Measurements from ENCODE around the gene WDR27. TPM values are rescaled to one million over a fixed set of nuclear protein-coding genes. Genes with fewer than 3 reads are reported as not detected.

Gene WDR27
- polyA plus RNA-seq, 1 donor from 2014 or later, result 35.8 TPM

DNA sequence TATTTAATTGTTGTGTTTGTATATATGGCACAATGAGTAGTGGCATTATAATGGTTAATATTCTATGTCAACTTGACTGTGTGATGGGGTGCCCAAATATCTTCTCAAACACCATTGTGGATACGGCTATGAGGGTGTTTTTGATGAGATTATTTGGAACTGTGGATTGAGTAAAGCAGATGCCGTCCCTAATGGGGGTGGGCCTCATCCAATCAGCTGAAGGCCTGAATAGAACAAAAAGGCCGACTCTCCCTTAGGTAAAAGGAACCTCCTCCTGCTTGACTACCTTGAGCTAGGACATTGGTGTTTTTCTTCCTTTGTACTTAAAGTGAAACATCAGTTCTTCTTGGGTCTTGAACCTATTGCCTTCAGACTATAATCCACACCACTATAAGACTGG is 207.8 kb downstream of the WDR27 start:
- no peaks in the 10 kb centered on the region for H3K79me2 ChIP-seq (replicated peaks; ENCODE audit: insufficient read depth, low read length)
- H3K27me3 ChIP-seq (ENCODE audit: insufficient read depth, low read depth, low read length), result no peaks in the 10 kb centered on the region
- no peak overlapping the region for H3K27ac ChIP-seq (ENCODE audit: low read length)
- no peaks in the 10 kb centered on the region for H3K9me2 ChIP-seq (ENCODE audit: insufficient read depth, low read length)
- no peaks in the 10 kb centered on the region for H4K20me1 ChIP-seq (ENCODE audit: insufficient read depth)
- no peaks in the 10 kb centered on the region for H3F3A ChIP-seq (ENCODE audit: insufficient read depth, low read length, poor library complexity, severe bottlenecking)
- H3K9me3 ChIP-seq (ENCODE audit: low read length), result no peaks in the 10 kb centered on the region
- H3K4me2 ChIP-seq (ENCODE audit: low read length), result no peak overlapping the region
- H3K36me3 ChIP-seq (ENCODE audit: insufficient read depth, low read length), result no peaks in the 10 kb centered on the region
- H3K4me3 ChIP-seq (ENCODE audit: low read length), result no peak overlapping the region
- no peak overlapping the region for H3K9ac ChIP-seq (ENCODE audit: low read length)
- TF ChIP-seq RAD21 (conservative IDR thresholded peaks at IDR 0.05), result no peak
- TF ChIP-seq MXI1 (conservative IDR thresholded peaks at IDR 0.05; ENCODE audit: poor library complexity, severe bottlenecking), result no peak
- no peak for TF ChIP-seq EP300 (conservative IDR thresholded peaks at IDR 0.05; ENCODE audit: poor library complexity, severe bottlenecking)
- TF ChIP-seq TAF1 (IDR thresholded peaks at IDR 0.05; ENCODE audit: low read depth), result no peak
- no peak for TF ChIP-seq SMC3 (conservative IDR thresholded peaks at IDR 0.05; ENCODE audit: poor library complexity)
- TF ChIP-seq, protein P1, sequence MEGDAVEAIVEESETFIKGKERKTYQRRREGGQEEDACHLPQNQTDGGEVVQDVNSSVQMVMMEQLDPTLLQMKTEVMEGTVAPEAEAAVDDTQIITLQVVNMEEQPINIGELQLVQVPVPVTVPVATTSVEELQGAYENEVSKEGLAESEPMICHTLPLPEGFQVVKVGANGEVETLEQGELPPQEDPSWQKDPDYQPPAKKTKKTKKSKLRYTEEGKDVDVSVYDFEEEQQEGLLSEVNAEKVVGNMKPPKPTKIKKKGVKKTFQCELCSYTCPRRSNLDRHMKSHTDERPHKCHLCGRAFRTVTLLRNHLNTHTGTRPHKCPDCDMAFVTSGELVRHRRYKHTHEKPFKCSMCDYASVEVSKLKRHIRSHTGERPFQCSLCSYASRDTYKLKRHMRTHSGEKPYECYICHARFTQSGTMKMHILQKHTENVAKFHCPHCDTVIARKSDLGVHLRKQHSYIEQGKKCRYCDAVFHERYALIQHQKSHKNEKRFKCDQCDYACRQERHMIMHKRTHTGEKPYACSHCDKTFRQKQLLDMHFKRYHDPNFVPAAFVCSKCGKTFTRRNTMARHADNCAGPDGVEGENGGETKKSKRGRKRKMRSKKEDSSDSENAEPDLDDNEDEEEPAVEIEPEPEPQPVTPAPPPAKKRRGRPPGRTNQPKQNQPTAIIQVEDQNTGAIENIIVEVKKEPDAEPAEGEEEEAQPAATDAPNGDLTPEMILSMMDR (IDR thresholded peaks at IDR 0.05; ENCODE audit: poor library complexity, severe bottlenecking), result no peak
- TF ChIP-seq EZH2 (IDR thresholded peaks at IDR 0.05; ENCODE audit: borderline replicate concordance, insufficient read depth, low read length, poor library complexity, severe bottlenecking), result no peak
- no peak for TF ChIP-seq POLR2AphosphoS5 (IDR thresholded peaks at IDR 0.05)
- H2AFZ ChIP-seq (ENCODE audit: low read depth, low read length), result no peak overlapping the region

DNA sequence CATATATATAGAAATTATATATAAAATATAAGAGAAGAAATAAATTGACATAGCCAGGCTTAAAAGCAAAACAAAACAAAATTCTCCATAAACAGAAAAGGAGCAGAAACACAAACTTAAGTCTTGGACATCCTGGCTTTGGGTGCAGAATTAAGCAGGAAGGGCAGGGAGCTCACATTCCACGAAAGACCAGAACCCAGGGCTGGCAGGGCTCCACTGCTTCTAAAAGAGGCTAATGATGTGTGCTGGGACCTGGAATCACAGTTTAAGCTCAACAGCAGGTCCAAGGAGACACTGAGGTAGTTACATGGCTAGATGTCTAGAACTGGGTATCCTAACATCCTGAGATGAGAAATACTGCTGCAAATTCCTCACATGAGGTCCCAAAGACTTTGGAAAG is 210.3 kb downstream of the WDR27 start:
- no peak overlapping the region for H3K27ac ChIP-seq (ENCODE audit: low read length)
- H4K20me1 ChIP-seq (ENCODE audit: insufficient read depth), result no peaks in the 10 kb centered on the region
- no peaks in the 10 kb centered on the region for H3K9me3 ChIP-seq (ENCODE audit: low read length)
- no peak overlapping the region for H3K9ac ChIP-seq (ENCODE audit: low read length)
- no peaks in the 10 kb centered on the region for H3K36me3 ChIP-seq (ENCODE audit: insufficient read depth, low read length)
- no peaks in the 10 kb centered on the region for H3K79me2 ChIP-seq (replicated peaks; ENCODE audit: insufficient read depth, low read length)
- H2AFZ ChIP-seq (ENCODE audit: low read depth, low read length), result no peak overlapping the region
- no peaks in the 10 kb centered on the region for H3K27me3 ChIP-seq (ENCODE audit: insufficient read depth, low read depth, low read length)
- no peaks in the 10 kb centered on the region for H3F3A ChIP-seq (ENCODE audit: insufficient read depth, low read length, poor library complexity, severe bottlenecking)
- H3K4me3 ChIP-seq (ENCODE audit: low read length), result no peak overlapping the region
- H3K9me2 ChIP-seq (ENCODE audit: insufficient read depth, low read length), result no peaks in the 10 kb centered on the region
- TF ChIP-seq EP300 (conservative IDR thresholded peaks at IDR 0.05; ENCODE audit: poor library complexity, severe bottlenecking) (no peak), POLR2AphosphoS5 (IDR thresholded peaks at IDR 0.05) (no peak), MXI1 (conservative IDR thresholded peaks at IDR 0.05; ENCODE audit: poor library complexity, severe bottlenecking) (no peak), SMC3 (conservative IDR thresholded peaks at IDR 0.05; ENCODE audit: poor library complexity) (no peak), RAD21 (conservative IDR thresholded peaks at IDR 0.05) (no peak), EZH2 (IDR thresholded peaks at IDR 0.05; ENCODE audit: borderline replicate concordance, insufficient read depth, low read length, poor library complexity, severe bottlenecking) (no peak), TAF1 (IDR thresholded peaks at IDR 0.05; ENCODE audit: low read depth) (no peak)
- TF ChIP-seq, protein P2, sequence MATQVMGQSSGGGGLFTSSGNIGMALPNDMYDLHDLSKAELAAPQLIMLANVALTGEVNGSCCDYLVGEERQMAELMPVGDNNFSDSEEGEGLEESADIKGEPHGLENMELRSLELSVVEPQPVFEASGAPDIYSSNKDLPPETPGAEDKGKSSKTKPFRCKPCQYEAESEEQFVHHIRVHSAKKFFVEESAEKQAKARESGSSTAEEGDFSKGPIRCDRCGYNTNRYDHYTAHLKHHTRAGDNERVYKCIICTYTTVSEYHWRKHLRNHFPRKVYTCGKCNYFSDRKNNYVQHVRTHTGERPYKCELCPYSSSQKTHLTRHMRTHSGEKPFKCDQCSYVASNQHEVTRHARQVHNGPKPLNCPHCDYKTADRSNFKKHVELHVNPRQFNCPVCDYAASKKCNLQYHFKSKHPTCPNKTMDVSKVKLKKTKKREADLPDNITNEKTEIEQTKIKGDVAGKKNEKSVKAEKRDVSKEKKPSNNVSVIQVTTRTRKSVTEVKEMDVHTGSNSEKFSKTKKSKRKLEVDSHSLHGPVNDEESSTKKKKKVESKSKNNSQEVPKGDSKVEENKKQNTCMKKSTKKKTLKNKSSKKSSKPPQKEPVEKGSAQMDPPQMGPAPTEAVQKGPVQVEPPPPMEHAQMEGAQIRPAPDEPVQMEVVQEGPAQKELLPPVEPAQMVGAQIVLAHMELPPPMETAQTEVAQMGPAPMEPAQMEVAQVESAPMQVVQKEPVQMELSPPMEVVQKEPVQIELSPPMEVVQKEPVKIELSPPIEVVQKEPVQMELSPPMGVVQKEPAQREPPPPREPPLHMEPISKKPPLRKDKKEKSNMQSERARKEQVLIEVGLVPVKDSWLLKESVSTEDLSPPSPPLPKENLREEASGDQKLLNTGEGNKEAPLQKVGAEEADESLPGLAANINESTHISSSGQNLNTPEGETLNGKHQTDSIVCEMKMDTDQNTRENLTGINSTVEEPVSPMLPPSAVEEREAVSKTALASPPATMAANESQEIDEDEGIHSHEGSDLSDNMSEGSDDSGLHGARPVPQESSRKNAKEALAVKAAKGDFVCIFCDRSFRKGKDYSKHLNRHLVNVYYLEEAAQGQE (IDR thresholded peaks at IDR 0.05; ENCODE audit: borderline replicate concordance), result no peak
- TF ChIP-seq, protein P1 (IDR thresholded peaks at IDR 0.05; ENCODE audit: poor library complexity, severe bottlenecking), result no peak
- no peak overlapping the region for H3K4me2 ChIP-seq (ENCODE audit: low read length)

All from neural cell (in vitro differentiated cells).